ENCODE results near the gene DACT1. TPM values are rescaled to one million over a fixed set of nuclear protein-coding genes. Genes with fewer than 3 reads are reported as not detected.

The DACT1 gene
- total RNA-seq, 1 experiment from 2014 or later = 4.4 TPM

DNA sequence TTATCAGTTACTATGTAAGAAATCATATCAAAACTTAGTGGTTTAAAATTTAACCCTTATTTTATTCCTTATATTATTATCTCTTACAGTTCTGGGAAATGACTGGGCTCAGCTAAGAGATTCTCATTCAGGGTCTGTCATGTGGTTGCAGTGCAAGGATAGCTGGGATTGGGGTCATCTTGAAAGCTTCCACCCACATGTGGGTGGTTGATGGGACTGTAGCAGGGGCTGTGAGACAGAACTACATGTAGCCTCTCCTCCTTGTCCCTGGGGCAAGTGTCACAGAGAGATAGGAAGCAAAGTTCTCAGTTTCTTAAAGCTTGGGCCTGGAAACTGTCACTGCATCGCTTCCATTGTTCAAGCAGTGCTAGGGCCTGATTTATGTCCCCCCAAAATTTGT is 57.8 kb downstream of the DACT1 start:
- Histone ChIP-seq H3K23ac (ENCODE audit: insufficient read length, low read depth, low read length) (no peak overlapping the region), H3K4ac (ENCODE audit: low read depth, low read length) (no peak overlapping the region), H2AFZ (ENCODE audit: low read length) (no peak overlapping the region), H3K9ac (ENCODE audit: extremely low read depth, insufficient read length, low read length) (no peak overlapping the region), H4K5ac (ENCODE audit: insufficient read length, low read depth, low read length) (no peak overlapping the region), H3K79me1 (ENCODE audit: insufficient read depth, low read depth, low read length, poor library complexity, severe bottlenecking) (no peaks in the 10 kb centered on the region), H3K9me3 (ENCODE audit: control insufficient read depth, low read depth, low read length) (no peaks in the 10 kb centered on the region), H3K18ac (ENCODE audit: insufficient read length, low read depth, low read length) (no peak overlapping the region), H2BK5ac (ENCODE audit: insufficient read length, low read length) (no peak overlapping the region), H2BK120ac (ENCODE audit: low read depth, low read length, poor library complexity, severe bottlenecking) (no peak overlapping the region), H2AK5ac (ENCODE audit: insufficient read length, low read length) (no peak overlapping the region), H2BK12ac (ENCODE audit: insufficient read length, low read depth, low read length) (no peak overlapping the region), H3K27me3 (ENCODE audit: insufficient read depth, low read length) (no peaks in the 10 kb centered on the region), H3K27ac (ENCODE audit: insufficient read length, low read depth, low read length) (no peak overlapping the region), H3K79me2 (ENCODE audit: insufficient read depth, low read length) (no peaks in the 10 kb centered on the region), H3K4me2 (ENCODE audit: insufficient read depth, insufficient read length, low read length) (no peak overlapping the region), H3K4me1 (ENCODE audit: insufficient read depth, low read length) (no peaks in the 10 kb centered on the region), H3T11ph (ENCODE audit: low read length) (no peak overlapping the region), H4K91ac (ENCODE audit: insufficient read length, low read depth, low read length) (no peak overlapping the region), H2BK20ac (ENCODE audit: low read depth, low read length, poor library complexity, severe bottlenecking) (no peak overlapping the region), H3K23me2 (ENCODE audit: insufficient read length, low read depth, low read length, poor library complexity, severe bottlenecking) (no peaks in the 10 kb centered on the region), H3K56ac (ENCODE audit: insufficient read length, low read depth, low read length) (no peak overlapping the region), H4K20me1 (ENCODE audit: control insufficient read depth, insufficient read depth, insufficient read length) (no peaks in the 10 kb centered on the region), H2BK15ac (ENCODE audit: low read depth, low read length) (no peak overlapping the region), H4K8ac (replicated peaks; ENCODE audit: insufficient read length, low read depth, low read length) (no peak overlapping the region), H3K14ac (ENCODE audit: insufficient read depth, low read length) (no peak overlapping the region)
- TF ChIP-seq, protein P1, sequence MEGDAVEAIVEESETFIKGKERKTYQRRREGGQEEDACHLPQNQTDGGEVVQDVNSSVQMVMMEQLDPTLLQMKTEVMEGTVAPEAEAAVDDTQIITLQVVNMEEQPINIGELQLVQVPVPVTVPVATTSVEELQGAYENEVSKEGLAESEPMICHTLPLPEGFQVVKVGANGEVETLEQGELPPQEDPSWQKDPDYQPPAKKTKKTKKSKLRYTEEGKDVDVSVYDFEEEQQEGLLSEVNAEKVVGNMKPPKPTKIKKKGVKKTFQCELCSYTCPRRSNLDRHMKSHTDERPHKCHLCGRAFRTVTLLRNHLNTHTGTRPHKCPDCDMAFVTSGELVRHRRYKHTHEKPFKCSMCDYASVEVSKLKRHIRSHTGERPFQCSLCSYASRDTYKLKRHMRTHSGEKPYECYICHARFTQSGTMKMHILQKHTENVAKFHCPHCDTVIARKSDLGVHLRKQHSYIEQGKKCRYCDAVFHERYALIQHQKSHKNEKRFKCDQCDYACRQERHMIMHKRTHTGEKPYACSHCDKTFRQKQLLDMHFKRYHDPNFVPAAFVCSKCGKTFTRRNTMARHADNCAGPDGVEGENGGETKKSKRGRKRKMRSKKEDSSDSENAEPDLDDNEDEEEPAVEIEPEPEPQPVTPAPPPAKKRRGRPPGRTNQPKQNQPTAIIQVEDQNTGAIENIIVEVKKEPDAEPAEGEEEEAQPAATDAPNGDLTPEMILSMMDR (conservative IDR thresholded peaks at IDR 0.05) = no peak
- no CpG with 5 or more reads among the region's 1 CpG for WGBS (ENCODE audit: extremely low coverage, insufficient read length, low lambda C conversion rate)
- DNase-seq = no peak
- Mint-ChIP-seq H3K36me3 (ENCODE audit: insufficient read depth in 1 of 3, low read depth in 3 of 3) (no peaks in the 10 kb centered on the region; a peak in 1 of 7 replicates), H3K4me1 (peaks cover 16 to 17% of the 10 kb centered on the region in 2 experiments), H3K27me3 (ENCODE audit: low read depth) (no peaks in the 10 kb centered on the region), H3K4me3 (no peak overlapping the region), H3K27ac (no peak overlapping the region), H3K9me3 (no peaks in the 10 kb centered on the region; a peak in 1 of 5 replicates)
